ENCODE measurements around the gene PLIN3.
A peak's percentile ranks its signal among the peaks of the same experiment; 100 is the strongest.

The PLIN3 gene

GRCh38 chr19:4791183-4792018 lies 76.1 kb downstream of the PLIN3 start, which contains the start of gene FEM1A:
Gene FEM1A, plus strand, starts transcription at chr19:4791734. Its CDS starts 121 bp downstream, at chr19:4791855.
- no peaks in the 10 kb centered on the region for H3K9me3 ChIP-seq (ENCODE audit: insufficient read depth, low read length)
- H3K4me3 ChIP-seq (ENCODE audit: insufficient read length, low read depth) = peak within 1 kb of the TSS; percentile 91
- TF ChIP-seq YY1 (IDR thresholded peaks at IDR 0.05; ENCODE audit: insufficient read depth, insufficient read length) = peak; percentile 98
- TF ChIP-seq SUZ12 (IDR thresholded peaks at IDR 0.05; ENCODE audit: extremely low read depth, insufficient read depth, insufficient read length) = no peak
- no peaks in the 10 kb centered on the region for H3K27me3 ChIP-seq (ENCODE audit: insufficient read depth, insufficient read length)
- peak; percentile 100 for DNase-seq (ENCODE audit: low read depth, low spot score)
- H3K36me3 ChIP-seq (ENCODE audit: insufficient read depth, insufficient read length, low read length) = peaks cover 40% of the 10 kb centered on the region
- H3K4me1 ChIP-seq (ENCODE audit: insufficient read depth, insufficient read length) = peaks cover 22% of the 10 kb centered on the region
- peak within 1 kb of the TSS; percentile 99 for H3K9ac ChIP-seq (ENCODE audit: insufficient read length, low read depth)

Data from NT2/D1 (cell line).